HG03442 (cell line): ENCODE data around the gene PXK.
"Not testable (repeated sequence)": the region's sequence is repeated elsewhere in the genome, so short reads cannot be mapped to it uniquely, and the experiment has no call there.

Experiments used
- ATAC-seq: cut with Tn5 transposase; IDR thresholded peaks from one replicate; pipeline ENCODE4 v1.9.1; 2021; ENCODE audit warnings: mild to moderate bottlenecking, moderate library complexity; ENCODE audit not compliant: unreplicated experiment

PXK gene

DNA sequence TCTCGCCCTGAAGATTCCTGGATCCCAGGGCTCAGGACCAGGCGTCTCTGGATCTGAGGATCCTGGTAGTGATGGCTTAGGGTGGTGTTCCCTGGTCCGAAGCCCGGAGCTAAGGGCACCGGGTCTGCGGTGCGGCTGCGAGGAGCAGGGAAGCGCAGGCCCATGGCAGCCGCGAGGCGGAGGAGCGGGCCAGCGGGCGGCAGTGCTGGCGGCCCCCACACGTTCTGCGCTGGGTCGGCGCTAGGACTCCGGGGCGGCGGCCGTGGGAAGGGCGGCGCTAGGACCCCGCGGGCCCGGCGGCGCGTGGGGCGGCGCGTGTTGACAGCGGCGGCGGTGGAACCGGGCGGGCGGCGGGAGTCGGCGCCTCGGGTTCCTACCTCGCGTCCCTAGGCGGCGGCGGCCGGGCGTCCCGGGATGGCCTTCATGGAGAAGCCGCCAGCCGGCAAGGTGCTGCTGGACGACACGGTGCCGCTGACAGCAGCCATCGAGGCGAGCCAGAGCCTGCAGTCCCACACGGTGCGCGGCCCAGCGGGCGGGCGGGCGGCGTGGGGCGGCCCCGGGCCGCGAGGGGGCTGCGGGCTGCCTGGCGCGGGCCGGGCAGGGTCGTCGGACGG is at the start of gene PXK:
Gene PXK (plus strand): TSS at position 318 of the 614 bp plus-strand sequence. CDS start 97 bp downstream, at position 415.
- peak; percentile 83 for ATAC-seq

DNA sequence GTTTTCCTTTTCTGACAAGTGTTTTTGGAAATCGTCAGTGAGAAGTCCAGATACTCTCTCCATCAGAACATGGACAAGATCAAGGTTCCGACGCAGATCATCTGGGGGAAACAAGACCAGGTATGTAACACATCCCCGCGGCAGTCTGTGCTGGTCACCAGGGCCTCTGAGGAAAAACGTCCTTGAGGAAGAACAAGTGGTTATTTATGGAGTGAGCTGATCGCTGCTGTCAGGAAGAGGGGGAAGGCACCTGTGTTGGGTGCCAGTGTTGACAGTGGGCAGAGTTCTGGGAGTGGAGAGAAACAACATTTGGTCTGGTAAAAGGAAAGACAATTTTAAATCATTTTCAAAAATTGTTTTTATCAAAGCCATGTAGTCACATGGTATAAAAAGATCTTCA is 47.4 kb upstream of the PXK start:
- ATAC-seq = no peak

DNA sequence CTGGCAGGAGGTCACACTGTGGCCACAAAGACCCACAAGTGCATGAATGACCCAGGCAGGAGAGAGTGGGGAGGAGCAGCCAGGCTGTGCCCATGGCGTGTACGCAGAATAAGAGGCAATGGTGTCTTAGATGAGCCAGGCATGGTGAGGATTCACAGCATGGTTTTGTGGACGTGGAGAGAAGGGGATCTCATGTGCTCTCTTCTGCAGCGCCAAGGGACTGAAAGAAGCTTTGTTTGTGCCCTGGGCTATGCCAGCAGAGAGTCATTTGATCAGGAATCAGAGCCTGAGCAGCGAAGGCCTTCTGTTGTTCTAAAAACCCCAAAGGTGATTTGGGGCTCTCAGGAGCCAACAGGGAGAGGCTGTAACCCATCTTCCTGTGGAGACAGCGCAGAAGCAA is 45.3 kb upstream of the PXK start:
- no peak for ATAC-seq

DNA sequence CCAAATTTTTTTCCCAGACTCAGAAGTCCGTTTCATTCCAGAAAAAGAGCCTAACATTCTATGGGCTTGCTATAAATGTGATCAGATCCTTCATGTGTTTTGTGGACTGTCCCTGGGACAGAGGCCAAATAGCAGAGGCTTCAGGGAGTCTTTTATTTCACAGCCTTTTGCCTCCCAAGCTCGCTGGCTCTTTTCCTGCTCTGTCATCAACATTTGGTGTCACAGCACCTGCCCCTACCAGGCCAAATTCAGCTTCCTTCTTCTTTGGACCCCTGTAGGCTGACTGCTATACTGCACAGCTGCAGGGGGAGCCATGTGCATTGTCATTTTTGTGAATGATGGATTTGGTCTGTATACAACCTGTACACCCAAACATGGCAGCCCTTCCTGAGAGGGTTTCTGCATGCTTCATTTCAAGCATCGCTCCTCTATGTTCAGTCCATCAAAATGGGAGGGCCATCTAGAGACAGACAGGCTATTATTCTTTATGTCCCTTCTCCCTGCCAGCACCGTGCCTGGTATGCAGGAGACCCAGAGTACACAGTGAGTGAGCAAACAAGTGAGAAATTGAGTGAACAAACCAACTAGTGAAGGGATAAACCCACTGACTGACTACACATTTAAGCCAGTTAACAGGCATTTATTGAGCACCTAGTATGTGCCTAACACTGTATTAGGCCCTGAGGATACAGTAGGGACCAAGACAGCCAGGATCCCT is 44.5 kb upstream of the PXK start:
- ATAC-seq = no peak

DNA sequence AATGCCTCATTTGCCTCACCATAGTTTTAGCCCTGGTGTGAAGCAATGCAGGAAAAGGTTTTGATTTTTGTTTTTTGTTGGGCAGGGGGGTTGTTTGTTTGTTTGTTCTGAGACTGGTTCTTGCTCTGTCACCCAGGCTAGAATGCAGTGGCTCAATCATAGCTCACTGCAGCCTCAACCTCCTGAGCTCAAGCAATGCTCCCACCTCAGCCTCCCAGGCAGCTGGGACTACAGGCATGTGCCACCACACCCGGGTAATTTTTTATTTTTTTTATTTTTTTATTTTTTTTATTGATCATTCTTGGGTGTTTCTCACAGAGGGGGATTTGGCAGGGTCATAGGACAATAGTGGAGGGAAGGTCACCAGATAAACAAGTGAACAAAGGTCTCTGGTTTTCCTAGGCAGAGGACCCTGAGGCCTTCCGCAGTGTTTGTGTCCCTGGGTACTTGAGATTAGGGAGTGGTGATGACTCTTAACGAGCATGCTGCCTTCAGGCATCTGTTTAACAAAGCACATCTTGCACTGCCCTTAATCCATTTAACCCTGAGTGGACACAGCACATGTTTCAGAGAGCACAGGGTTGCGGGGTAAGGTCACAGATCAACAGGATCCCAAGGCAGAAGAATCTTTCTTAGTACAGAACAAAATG is 43.6 kb upstream of the PXK start:
- ATAC-seq = not testable (repeated sequence)

DNA sequence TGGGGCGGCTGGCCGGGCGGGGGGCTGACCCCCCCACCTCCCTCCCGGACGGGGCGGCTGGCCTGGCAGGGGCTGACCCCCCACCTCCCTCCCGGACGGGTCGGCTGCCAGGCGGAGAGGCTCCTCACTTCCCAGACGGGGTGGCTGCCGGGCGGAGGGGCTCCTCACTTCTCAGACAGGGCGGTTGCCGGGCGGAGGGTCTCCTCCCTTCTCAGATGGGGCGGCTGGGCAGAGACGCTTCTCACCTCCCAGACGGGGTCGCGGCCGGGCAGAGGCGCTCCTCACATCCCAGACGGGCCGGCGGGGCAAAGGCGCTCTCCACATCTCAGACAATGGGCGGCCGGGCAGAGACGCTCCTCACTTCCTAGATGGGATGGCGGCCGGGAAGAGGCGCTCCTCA is 42.2 kb upstream of the PXK start:
- not testable (repeated sequence) for ATAC-seq

DNA sequence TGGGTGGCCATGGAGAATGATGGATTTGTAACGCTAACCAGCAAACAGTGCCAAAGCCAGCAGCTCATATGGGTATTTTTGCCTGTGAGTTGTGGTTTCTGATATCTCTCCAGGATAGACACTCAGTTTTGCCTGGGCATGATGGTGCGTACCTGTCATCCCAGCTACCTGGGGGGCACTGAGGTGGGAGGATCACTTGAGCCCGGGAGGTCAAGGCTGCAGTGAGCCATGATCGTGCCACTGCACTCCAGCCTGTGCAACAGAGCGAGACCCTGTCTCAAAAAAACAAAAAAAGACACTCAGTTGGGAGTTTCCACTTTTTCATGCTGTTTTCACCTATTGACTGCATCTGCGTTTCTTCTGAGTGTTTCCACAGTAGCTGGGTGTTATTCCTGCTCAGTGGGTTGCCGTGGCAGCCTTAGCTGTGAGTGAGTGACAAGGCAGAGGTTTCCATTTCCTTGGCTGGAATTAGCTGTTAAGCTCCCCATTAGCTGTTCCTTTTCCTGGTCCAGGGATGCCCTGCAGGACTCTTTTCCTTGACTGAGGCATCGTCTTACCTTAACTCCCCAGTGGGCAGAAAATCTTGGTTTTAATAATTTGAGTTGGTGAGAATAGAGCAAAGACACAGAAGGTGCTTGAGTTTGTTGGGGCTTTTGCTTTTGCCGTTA is 40.9 kb upstream of the PXK start:
- no peak for ATAC-seq

DNA sequence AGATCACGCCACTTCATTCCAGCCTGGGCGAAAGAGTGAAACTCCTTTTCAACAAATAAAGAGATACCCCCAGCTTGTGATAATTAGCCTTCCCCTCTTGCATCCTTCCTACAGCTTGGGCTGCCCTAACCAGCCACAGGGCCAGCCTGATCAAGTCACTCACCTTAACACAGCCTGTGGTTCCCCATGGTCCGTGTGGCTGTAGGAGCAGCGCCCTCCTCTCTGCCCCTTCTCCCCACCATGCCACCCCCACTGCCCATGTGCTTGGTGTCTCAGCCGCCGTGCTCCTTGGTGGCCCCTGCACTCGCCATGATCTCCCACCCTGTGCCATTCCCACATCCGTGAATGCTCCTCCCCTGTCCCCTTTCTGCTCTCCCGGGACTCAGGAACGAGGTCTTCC is 39.8 kb upstream of the PXK start:
- no peak for ATAC-seq

DNA sequence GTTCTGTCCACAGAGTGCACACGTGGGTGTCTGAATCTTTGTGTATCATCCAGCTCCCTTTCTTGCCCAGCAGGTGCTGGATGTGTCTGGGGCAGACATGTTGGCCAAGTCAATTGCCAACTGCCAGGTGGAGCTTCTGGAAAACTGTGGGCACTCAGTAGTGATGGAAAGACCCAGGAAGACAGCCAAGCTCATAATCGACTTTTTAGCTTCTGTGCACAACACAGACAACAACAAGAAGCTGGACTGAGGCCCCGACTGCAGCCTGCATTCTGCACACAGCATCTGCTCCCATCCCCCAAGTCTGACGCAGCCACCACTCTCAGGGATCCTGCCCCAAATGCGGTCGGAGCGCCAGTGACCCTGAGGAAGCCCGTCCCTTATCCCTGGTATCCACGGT is 39.2 kb upstream of the PXK start:
- no peak for ATAC-seq

DNA sequence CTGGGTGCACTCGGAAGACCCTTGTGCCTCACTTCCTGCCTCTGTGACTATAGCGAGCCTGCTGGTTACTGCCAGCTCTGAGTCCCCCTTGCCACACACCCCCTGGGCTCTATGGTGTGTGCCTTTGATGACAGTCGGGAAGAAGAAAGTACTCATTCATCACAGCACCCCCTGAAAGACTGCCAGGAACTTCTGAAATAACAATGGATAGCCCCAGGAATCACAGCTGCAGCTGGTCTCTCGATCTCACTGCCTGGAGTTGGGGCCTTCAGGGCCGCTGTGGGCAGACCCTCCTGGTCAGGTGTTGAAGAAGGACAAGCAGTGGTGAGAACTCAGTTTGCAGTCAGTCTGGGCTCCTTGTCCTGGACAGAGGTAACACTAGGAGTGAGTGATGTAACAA is 36.4 kb upstream of the PXK start:
- ATAC-seq = no peak

DNA sequence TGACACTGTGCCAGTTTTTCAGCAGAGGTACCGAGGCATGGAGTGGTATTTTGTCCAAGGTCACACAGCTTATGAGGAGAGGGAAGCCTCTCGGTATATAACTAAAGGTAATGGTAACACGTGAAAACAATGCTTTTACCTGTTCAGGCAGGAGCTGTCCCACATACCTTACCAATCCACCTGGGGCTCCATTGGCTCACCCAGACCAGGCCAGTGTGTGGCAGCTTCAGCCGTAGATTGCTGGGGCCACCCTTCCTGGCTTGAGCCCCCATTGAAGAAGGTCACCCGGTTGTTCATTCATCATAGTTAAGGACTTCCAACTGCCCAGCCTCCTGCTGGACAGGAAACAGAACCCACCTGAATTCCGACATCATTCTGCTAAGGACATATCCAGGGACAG is 35.8 kb upstream of the PXK start:
- no peak for ATAC-seq

DNA sequence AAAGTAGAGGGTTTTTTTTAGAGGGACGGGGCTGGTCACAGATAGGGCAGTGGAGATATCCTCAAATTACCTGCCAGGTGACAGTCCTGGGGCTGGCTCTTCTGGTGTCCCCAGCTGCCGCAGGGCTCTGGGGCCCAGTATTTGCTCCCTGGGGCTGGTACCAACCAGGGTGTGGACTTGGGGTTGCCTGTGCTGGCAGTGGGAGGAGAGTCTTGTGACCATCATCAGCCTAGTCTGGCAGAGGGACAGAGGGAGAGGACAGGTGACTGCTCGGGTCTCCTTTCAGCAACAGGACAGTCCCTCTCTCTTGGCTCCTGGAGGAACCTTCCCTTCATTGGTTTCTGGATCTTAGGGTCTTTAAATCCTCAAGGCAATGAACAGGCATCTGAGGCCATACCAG is 34.5 kb upstream of the PXK start:
- ATAC-seq = no peak

DNA sequence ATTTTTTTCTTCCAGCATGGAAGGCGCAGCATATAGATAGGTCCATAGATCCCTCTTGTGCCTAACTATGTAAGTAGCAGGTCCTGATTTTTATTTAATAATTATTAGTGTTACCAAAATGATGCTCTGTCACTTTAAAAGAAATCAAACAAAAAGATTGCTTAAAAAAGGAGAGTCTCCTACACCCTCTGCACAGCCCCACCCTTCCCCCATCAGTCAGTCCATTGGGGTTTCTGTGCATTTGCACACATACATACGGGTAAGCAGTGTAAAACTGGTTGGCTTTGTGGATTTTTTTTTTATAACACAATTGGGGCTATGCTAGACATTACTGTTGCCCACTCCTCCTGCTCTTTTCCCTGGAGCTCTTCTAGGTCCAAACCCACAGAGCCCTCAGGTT is 33.6 kb upstream of the PXK start:
- ATAC-seq = no peak

DNA sequence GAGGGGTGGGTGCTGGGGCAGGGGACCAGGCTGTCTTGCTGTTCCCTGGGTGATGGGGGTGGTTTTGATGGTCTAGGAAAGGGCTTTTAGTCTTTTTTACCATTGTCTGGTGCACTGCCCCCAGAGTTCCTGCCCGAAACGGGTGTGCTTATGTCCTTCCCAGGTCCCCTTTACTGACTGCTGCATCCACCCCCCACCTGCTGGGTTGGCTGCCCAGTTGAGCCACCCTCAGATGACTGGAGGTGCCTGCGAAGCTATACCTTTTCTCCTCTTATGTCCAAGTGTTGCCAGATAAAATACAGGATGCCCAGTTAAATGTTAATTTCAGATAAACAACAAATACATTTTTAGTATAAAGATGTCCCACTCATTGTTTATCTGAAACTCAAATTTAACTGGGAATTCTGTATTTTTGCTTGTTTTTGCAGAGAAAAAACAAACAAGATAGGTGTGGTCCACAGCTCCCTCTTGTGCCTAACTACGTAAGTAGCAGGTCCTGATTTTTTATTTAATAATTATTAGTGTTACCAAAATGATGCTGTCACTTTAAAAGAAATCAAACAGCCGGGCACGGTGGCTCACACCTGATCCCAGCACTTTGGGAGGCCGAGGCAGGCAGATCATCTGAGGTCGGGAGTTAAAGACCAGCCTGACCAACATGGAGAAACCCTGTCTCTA is 32.7 kb upstream of the PXK start:
- no peak for ATAC-seq

DNA sequence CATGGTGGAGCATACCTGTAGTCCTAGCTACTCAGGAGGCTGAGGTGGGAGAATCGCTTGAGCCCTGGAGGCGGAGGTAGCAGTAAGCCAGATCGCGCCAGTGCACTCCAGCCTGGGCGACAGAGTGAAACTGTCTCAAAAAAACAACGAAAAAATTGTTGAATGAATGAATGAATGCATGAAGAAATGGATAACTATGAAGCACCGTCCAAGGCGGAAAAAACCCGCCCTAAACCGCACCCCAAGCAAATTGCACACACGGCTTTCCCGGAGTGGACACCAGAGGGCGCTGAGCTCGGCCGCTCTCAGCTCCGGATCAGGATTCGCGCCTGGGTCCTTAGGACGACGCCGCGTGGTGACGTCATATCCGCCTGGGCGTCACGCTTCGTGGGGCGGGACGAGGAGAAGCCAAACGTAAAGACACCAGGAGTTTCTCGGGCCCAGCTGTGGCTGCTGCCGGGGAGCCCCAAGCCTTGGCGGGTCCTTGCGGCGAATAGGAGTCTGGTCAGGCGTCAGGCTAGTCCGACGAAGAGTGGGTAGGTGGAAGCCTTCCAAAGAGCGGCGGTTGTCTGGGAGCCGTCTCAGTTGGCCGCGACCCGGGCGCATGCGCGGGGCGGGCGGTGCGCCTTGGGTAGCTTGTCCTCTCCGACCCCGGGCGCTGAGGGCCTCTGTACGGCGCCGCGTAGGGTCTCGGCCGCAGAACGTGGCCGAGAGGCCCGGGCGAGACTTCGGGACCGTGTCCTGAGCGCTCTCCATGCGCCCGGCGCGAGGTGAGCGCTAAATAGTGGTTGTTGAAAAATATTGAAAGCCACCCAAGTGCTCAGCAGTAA is 26.6 kb upstream of the PXK start, which contains the start of the genes HTD2 and RPP14:
Gene HTD2 (plus strand): TSS at position 639 of the 830 bp plus-strand sequence. CDS start 11,094 bp downstream, outside the sequence.
Gene RPP14 (plus strand): TSS at position 364 of the 830 bp plus-strand sequence. CDS start 4,085 bp downstream, outside the sequence.
- ATAC-seq = peak; percentile 87

DNA sequence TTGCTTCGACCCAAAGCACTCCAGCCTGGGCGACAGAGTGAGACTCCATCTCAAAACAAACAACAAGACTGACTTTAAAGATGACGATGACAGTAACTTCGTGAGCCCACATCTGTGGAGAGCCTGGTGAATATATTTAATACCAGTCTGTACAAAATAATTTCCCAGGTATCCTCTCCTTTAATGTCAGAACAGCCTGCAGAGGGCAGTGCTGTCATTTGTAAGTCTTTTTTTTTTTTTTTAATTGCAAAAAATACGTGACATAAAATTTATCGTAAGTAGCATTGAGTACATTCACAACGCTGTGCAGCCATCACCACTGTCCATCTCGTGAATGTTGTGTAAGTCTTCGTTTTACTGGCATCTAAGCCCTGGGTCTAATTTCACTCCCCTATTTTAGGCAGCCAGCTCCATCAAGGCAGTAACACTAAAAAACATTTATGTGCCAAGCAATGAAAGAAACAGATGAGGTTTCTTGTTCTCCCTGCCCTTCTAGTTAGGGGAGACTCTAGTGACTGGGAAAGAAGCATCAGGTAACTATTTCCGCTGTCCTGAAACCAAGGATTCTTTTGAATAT is 25.0 kb upstream of the PXK start:
- no peak for ATAC-seq

DNA sequence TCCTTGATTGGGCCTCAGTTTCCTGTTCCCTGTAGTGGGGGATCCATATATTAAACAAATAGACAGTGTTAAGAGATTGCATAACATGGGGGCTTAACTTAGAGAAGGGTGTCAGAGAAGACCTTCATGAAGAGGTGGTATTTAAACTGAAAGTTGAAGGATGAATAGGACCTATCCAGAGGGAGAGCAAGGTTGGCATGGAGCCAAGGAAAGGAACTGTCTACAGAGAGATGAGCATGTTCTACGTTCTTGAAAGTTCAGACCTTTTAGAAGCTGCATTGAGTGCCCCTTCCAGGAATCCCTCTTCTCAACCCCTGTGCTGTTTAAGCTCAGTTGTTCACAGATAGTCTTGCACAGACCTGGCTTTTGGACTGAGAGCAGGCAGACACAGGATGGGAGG is 24.0 kb upstream of the PXK start:
- no peak for ATAC-seq

DNA sequence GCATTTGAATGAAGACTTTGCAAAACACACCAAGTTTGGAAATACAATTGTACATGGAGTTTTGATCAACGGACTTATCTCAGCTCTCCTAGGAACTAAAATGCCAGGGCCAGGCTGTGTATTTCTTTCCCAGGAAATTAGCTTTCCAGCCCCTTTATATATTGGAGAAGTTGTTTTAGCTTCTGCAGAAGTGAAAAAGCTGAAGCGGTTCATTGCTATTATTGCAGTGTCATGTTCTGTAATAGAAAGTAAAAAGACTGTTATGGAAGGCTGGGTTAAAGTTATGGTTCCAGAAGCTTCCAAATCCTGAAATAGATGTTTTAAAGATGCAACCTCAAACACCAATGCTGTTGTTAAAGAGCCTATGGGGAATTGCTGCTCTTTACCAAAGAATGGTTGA is 14.9 kb upstream of the PXK start:
- ATAC-seq = no peak

DNA sequence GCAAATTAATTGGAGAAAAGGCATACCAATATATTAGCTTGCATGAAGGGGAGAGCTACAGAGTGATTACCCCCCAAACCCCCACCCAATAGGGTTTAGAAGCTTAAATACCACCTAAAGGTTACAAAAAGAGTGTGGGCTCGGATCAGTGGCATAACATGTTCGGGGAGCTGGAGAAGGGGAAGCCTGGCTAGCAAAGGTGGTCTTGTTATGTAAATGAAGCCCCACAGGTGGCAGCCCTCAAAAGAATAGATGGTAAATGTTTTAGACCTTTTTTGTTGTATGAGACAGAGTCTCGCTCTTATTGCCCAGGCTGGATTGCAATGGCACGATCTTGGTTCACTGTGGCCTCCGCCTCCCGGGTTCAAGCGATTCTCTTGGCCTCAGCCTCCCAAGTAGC is 10.9 kb upstream of the PXK start:
- ATAC-seq = no peak

DNA sequence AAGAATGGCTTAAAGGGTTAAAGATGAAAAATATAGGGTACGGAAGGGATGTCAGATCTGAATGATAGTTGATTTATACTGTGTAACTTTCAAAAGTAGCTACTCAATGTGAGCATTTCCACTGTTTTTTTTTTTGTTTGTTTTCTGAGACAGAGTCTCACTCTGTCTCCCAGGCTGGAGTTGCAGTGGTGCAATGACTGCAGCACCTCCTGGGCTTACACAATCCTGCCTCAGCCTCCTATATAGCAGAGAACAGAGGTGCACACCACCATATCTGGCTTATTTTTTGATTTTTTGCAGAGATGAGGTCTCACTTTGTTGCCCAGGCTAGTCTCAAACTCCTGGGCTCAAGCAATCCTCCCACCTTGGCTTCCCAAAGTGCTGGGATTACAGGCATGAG is 9.9 kb upstream of the PXK start:
- ATAC-seq = no peak
